ENCODE measurements around the gene NISCH.

The NISCH gene

GRCh38 chr3:52434491-52435115 lies 20.8 kb upstream of the NISCH start:
- no peak for DNase-seq (ENCODE audit: low read depth)
- no peak for TF ChIP-seq CTCF (IDR thresholded peaks at IDR 0.05; ENCODE audit: control insufficient read depth, extremely low read depth, insufficient read depth)
- H3K4me3 ChIP-seq (ENCODE audit: low read depth, low read length) = no peak overlapping the region

GRCh38 chr3:52435246-52436101 lies 19.9 kb upstream of the NISCH start:
- TF ChIP-seq CTCF (IDR thresholded peaks at IDR 0.05; ENCODE audit: control insufficient read depth, extremely low read depth, insufficient read depth) = no peak
- H3K4me3 ChIP-seq (ENCODE audit: low read depth, low read length) = no peak overlapping the region
- DNase-seq (ENCODE audit: low read depth) = no peak

GRCh38 chr3:52436500-52437149 lies 18.8 kb upstream of the NISCH start:
- no peak for DNase-seq (ENCODE audit: low read depth)
- no peak overlapping the region for H3K4me3 ChIP-seq (ENCODE audit: low read depth, low read length)
- no peak for TF ChIP-seq CTCF (IDR thresholded peaks at IDR 0.05; ENCODE audit: control insufficient read depth, extremely low read depth, insufficient read depth)

GRCh38 chr3:52437326-52438103 lies 17.9 kb upstream of the NISCH start:
- TF ChIP-seq CTCF (IDR thresholded peaks at IDR 0.05; ENCODE audit: control insufficient read depth, extremely low read depth, insufficient read depth) = no peak
- DNase-seq (ENCODE audit: low read depth) = peak; percentile 68
- no peak overlapping the region for H3K4me3 ChIP-seq (ENCODE audit: low read depth, low read length)

GRCh38 chr3:52438104-52438376 lies 17.4 kb upstream of the NISCH start:
- no peak overlapping the region for H3K4me3 ChIP-seq (ENCODE audit: low read depth, low read length)
- no peak for DNase-seq (ENCODE audit: low read depth)

More at GRCh38 chr3:52438104-52438376, 17.4 kb upstream of the NISCH start:
- TF ChIP-seq CTCF (IDR thresholded peaks at IDR 0.05; ENCODE audit: control insufficient read depth, extremely low read depth, insufficient read depth) = no peak
